Glomerular visceral epithelial cell (primary cell): Measurements from ENCODE around the gene MRPL40.
A peak's percentile ranks its signal among the peaks of the same experiment; 100 is the strongest.
"Not testable (repeated sequence)": the region's sequence is repeated elsewhere in the genome, so short reads cannot be mapped to it uniquely, and the experiment has no call there.

Experiments
- DNase-seq: peaks from one replicate; pipeline ENCODE4 v3.0.0-alpha.2; 2016; ENCODE audit errors: extremely low spot score

MRPL40 gene

DNA sequence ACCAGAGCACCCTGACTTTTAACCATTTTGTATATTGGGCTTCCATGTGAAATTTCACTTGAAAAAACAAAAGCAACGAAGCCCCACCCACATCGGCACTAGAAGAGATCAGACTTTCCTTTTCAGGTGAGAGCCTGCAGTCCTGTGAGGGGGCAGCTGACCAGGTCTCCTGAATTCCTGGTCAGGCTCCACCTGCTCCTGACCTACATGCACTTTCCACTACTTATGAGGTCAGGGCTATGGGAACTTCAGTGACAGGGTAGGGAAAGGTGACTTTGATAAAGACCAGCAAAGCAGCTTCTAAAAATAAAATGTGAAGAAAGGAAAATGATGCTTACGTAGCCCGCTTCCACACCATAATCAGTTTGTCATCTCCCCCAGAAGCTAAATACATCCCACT, 25.5 kb upstream of the MRPL40 start:
- no peak for DNase-seq

GRCh38 chr22:19407649-19408606, 24.4 kb upstream of the MRPL40 start:
- no peak for DNase-seq

DNA sequence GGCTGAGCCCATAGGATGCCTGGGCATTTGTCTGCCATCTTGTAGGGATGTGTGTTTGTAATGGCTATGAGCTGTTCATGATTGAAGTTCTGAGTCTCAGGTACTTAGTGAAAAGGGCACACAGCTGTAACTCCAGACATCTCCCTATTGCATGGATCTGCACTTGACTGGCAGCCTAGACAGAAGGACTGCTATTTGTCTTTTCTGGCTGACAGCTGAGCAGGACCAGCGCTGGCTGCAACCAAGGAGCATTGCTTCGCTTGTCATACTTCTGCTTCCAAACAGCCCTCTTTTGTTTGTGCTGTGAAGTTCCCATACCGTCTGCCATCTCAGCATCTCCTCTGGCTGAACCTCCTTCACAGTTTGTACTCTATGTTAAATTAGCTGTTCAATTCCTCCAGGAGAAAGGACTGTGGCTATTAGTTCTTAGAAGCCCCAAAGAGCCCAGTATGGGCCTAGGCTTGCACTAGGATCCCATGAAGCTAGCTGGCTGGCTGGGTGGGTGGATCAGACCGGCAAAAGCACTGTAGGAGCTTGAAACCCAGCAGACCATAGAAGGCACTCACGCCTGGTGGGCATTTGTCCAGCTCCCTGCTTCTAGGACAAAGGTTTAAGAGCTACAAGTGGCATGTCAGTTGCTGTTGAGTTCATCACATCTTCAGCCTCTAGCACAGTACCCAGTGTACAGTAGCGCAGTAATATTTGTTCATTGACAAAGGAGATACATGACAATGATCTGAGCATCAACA, 21.2 kb upstream of the MRPL40 start:
- DNase-seq = no peak

- no peak for DNase-seq
Measured at GRCh38 chr22:19411690-19412045, 20.7 kb upstream of the MRPL40 start.

GRCh38 chr22:19412478-19412877, 19.9 kb upstream of the MRPL40 start:
- no peak for DNase-seq

DNA sequence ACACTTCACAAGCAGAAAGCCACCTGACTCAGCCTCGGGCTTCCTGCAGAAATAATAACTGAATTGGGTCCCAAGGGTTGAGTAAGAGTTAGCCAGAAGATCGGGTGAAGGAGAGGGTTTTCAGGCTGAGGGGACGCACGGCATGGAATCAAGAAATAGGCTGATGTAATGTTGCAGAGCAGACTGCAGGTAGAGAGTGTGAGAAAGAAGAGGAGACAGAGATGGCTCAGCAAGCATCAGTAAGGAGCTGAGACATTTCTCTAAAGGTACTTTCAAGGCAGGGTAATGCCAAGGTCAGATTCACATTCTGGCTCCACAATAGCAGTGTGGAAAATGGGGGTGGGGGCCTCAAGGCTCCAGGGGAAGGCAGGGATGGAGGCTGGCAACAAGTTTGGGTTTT, 19.4 kb upstream of the MRPL40 start:
- DNase-seq = no peak

- DNase-seq = no peak
Measured at GRCh38 chr22:19419086-19419463, 13.3 kb upstream of the MRPL40 start.

DNA sequence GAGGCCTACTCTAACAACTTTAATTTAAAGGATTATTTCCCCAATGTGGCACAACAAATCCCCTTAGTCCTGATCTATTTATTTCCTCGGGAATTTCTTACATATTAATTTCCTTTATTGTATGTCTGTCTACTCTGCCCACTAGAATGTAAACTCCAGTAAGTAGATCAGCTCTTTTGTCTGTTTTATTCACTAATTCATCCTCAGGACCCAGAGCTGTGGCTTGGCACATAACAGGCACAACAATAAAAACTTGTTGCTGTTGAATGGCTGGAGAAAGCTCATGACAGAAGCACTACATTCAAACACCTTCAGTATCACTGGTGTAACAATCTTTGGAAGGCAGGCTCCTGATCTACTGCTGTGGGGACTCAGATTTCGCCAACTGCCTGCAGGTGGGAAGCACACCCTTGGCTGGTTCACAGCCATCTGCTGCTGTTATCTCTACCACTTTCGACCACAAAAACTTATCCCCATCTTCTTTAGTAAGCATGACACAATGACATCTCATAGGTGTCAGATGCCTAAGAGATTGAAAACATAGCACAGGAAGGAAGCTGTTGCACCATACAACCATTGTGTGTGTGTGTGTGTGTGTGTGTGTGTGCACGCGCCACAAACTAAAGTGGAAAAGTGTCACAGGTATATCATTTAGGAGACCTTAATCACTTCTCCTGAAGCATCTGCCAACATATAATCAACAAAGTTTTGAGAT, 12.7 kb upstream of the MRPL40 start:
- DNase-seq = no peak

DNA sequence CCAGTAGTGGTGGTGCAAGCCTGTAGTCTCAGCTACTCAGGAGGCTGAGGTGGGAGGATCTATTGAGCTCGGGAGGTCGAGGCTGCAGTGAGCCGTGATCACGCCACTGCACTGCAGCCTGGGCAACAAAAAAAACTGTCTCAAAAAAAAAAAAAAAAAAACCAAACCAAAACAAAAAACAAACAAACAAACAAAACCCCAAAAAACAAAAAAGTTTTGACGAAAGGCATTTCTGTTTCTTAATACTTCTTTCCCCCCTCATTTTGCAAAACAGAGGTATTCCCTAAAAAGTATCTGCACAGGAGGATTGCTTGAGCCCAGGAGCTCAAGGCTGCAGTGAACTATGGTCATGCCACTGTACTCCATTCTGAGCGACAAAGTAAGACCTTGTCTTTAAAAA, 12.0 kb upstream of the MRPL40 start:
- DNase-seq = no peak

DNA sequence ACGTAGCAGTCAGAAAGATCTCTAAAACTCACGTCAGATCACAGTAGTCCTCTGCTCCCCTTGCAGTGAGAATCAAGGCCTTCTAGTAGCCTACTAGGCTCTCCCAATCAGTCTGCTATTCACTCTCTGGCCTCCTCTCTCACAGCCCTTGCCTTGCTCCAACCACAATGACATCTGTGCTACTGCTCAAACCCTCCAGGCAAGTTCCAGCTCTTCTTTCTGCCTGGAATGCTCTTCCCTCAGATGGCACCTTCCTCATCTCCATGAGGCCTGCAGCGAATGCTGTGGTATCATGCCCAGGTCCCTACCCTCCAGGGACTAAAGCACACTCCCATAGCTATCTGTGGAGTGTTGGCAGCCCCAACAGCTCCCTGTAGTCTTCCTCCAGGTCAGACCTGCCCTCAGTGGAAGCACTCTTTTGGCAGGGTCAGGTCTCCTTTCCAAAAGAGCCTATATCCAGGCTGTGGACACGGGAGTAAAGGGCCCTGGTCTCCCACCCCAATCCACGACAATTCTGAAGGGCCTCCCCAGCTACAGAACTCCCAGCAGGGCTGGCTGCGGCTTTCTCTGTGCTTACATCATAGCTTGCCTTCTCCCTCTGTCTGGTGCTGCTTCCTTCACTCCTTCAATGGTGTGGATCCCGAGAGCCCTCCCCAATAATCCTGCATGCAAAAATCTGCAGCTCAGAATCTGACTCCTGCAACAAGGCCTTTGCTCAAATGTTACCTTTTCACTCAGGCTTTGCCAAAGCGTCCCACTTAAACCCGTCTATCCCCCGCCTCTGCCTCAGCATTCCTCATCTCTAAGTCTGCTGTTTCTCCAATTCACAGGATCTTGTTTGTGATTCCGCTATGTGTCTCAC, 9.7 kb upstream of the MRPL40 start:
- no peak for DNase-seq

DNA sequence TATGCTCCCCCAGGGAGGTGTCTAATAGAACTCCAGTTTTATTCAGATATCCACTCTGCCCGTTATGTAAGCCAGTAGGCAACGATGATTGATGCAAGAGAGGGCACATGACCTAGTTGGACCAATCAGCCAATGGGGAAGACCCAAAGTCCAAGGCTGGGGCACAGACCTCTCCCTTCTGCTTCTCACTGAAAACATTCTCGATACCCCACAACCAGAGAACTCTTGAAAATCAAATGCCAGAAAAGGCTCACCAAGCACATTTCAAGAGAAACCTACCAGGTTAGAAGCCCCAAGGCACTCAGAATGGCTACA, 8.2 kb upstream of the MRPL40 start:
- no peak for DNase-seq

- peak; percentile 28 for DNase-seq
Measured at GRCh38 chr22:19429950-19430889, 2.1 kb upstream of the MRPL40 start.

GRCh38 chr22:19430890-19431541, 1.3 kb upstream of the MRPL40 start:
- DNase-seq = peak; percentile 27

DNA sequence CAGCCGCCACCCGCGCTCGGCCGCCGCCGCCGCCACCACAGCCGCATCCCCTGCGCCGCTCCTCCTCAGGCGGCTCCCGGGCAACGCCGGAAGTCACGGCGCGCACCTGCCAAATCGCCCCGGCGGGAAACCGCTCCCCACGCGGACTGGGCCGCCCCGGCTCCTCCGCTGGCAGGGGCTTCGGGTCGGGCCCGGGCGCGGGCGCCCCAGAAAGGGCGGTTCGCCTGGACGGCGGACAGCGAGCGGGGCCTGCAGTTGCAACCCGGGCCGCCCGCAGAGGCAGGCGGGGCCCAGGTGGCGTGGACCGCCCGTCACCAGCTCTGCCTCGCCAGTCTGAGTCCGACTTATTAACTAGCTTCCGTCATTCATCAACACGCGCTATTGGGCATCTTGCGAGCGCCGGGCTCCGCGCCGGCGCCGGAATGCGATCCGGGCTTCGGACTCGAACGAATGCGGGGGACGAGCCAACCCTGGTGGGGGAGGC, 654 bp upstream of the MRPL40 start, which contains the start of gene HIRA:
TSS of gene HIRA (minus strand) at position 85 of the 484 bp plus-strand sequence. CDS start 257 bp downstream, outside the sequence.
- DNase-seq = peak; percentile 74

- DNase-seq = peak; percentile 24
Measured at GRCh38 chr22:19434401-19434800, 2.1 kb downstream of the MRPL40 start.

GRCh38 chr22:19434829-19435580, 2.7 kb downstream of the MRPL40 start:
- DNase-seq = no peak

- not testable (repeated sequence) for DNase-seq
Measured at GRCh38 chr22:19436444-19437161, 4.3 kb downstream of the MRPL40 start.

DNA sequence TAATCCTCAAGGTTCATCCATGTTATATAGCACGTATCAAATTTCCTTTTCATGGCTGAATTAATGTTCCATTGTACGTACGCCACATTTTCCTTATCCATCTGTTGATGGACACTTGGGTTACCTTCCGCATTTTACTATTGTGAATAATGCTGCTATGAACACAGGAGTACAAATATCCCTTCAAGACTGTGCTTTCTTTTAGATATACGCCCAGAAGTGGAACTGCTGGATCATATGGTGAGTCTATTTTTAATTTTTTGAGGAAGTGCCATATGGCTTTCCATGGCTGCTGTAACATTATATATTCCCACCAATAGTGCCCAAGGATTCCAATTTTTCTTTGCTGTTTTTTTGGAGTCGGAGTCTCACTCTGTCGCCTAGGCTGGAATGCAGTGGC, 6.0 kb downstream of the MRPL40 start:
- no peak for DNase-seq
